A549 (cell line): ENCODE data around the gene RPL26. TPM values are rescaled to one million over a fixed set of nuclear protein-coding genes. Genes with fewer than 3 reads are reported as not detected.
A peak's percentile ranks its signal among the peaks of the same experiment; 100 is the strongest.

Source experiments
- BHLHE40 ChIP-seq: IDR thresholded peaks from 2 replicates; pipeline ENCODE4 v1.6.1; 2012; ENCODE audit warnings: low read depth, low read length, inconsistent platforms
- CBX2 ChIP-seq: fragments of 200-600 bp; sonication (generic); IDR thresholded peaks from 2 replicates; pipeline ENCODE4 v1.6.1; 2016; ENCODE audit warnings: low read depth, mild to moderate bottlenecking, borderline replicate concordance
- CEBPB ChIP-seq, 2 experiments: fragments of >200 bp in 1 of 2; sonication (Bioruptor Twin) in 1 of 2; formaldehyde crosslinking in 1 of 2; IDR thresholded peaks; 2 replicates each; pipeline ENCODE4 v1.6.1; 2012 to 2016
- CHD4 ChIP-seq: fragments of 200-600 bp; sonication (generic); IDR thresholded peaks from 2 replicates; pipeline ENCODE4 v1.6.1; 2016; ENCODE audit warnings: antibody characterized with exemption, mild to moderate bottlenecking, borderline replicate concordance
- EHF ChIP-seq: fragments of 250-450 bp; sonication (Bioruptor Pico); IDR thresholded peaks from 2 replicates; pipeline ENCODE4 v1.5.0; 2020; ENCODE audit warnings: mild to moderate bottlenecking
- EHMT2 ChIP-seq: fragments of 200-600 bp; sonication (generic); IDR thresholded peaks from 2 replicates; pipeline ENCODE4 v1.6.1; 2016; ENCODE audit warnings: antibody characterized with exemption, low read depth, mild to moderate bottlenecking, moderate library complexity
- EP300 ChIP-seq, 2 experiments: fragments of >200 bp; sonication (Bioruptor Twin); formaldehyde crosslinking; IDR thresholded peaks; 2 replicates in 1 of 2; 3 replicates in 1 of 2; pipeline ENCODE4 v1.6.1; 2016 to 2017
- GATA3 ChIP-seq: IDR thresholded peaks from 2 replicates; pipeline ENCODE4 v1.6.1; 2012; ENCODE audit warnings: borderline replicate concordance
- HEYL ChIP-seq: fragments of 250-450 bp; sonication (Bioruptor Pico); IDR thresholded peaks from 2 replicates; pipeline ENCODE4 v1.8.0; 2021; ENCODE audit warnings: mild to moderate bottlenecking, moderate library complexity
- HOXA7 ChIP-seq: fragments of 250-450 bp; sonication (Bioruptor Pico); IDR thresholded peaks from 2 replicates; pipeline ENCODE4 v1.5.0; 2020; ENCODE audit warnings: mild to moderate bottlenecking, moderate library complexity
- JUNB ChIP-seq: fragments of >200 bp; sonication (Bioruptor Twin); formaldehyde crosslinking; IDR thresholded peaks from 2 replicates; pipeline ENCODE4 v1.6.1; 2016
- KDM1A ChIP-seq: fragments of 200-600 bp; sonication (generic); IDR thresholded peaks from 2 replicates; pipeline ENCODE4 v1.6.1; 2016; ENCODE audit warnings: low read depth, mild to moderate bottlenecking
- MYC ChIP-seq: IDR thresholded peaks from 2 replicates; pipeline ENCODE4 v1.6.1; 2012; ENCODE audit warnings: mild to moderate bottlenecking, inconsistent platforms, low read length, improper control_type of control experiment, borderline replicate concordance
- PHF8 ChIP-seq: fragments of 200-600 bp; sonication (generic); IDR thresholded peaks from 2 replicates; pipeline ENCODE4 v1.6.1; 2016; ENCODE audit warnings: low read depth, mild to moderate bottlenecking, antibody characterized with exemption, moderate library complexity, borderline replicate concordance
- POLR2A ChIP-seq: IDR thresholded peaks from 2 replicates; pipeline ENCODE4 v1.6.1; 2012; ENCODE audit warnings: mild to moderate bottlenecking, low read length
- POLR2AphosphoS2 ChIP-seq: conservative IDR thresholded peaks from 2 replicates; pipeline ENCODE4 v1.6.1; 2012; ENCODE audit warnings: low read length, improper control_type of control experiment, inconsistent platforms
- RARB ChIP-seq: fragments of 250-450 bp; sonication (Bioruptor Pico); IDR thresholded peaks from 2 replicates; pipeline ENCODE4 v1.8.0; 2021; ENCODE audit warnings: mild to moderate bottlenecking, moderate library complexity
- RFX5 ChIP-seq: fragments of 450-650 bp; IDR thresholded peaks from 2 replicates; pipeline ENCODE4 v1.7.1; 2014; ENCODE audit warnings: antibody characterized with exemption, mild to moderate bottlenecking, moderate library complexity
- ZNF302 ChIP-seq: fragments of 250-450 bp; sonication (Bioruptor Pico); IDR thresholded peaks from 2 replicates; pipeline ENCODE4 v1.9.0; 2021; ENCODE audit warnings: inconsistent platforms, mild to moderate bottlenecking, moderate library complexity
- polyA plus RNA-seq, 4 experiments: library from polyadenylated mRNA; depleted of rRNA in 3 of 4; stranded (reverse); fragments of >200 nt; fragmentation: RNase III in 1 of 4; extraction: RNeasy Plus Mini Kit Qiagen cat#74134 plus additional on column Dnase treatment in 1 of 4; gene quantifications; 2 replicates in 3 of 4; 3 replicates in 1 of 4; pipeline ENCODE4 v1.2.3, GENCODE V29; 2011 to 2017
- TF ChIP-seq, protein P1 (sequence below): fragments of >200 bp; sonication (Bioruptor Twin); formaldehyde crosslinking; IDR thresholded peaks from 3 replicates; pipeline ENCODE4 v1.5.1; 2016
- TF ChIP-seq, protein P2 (sequence below): fragments of 250-450 bp; sonication (Bioruptor Pico); IDR thresholded peaks from 2 replicates; pipeline ENCODE4 v1.5.0; 2021; ENCODE audit warnings: mild to moderate bottlenecking, moderate library complexity, borderline replicate concordance
- TF ChIP-seq, protein P3 (sequence below): fragments of 200-600 bp; sonication (generic); IDR thresholded peaks from 2 replicates; pipeline ENCODE4 v1.6.1; 2016; ENCODE audit warnings: antibody characterized with exemption, mild to moderate bottlenecking, moderate library complexity

The RPL26 gene
- polyA plus RNA-seq, 2 of the 4 experiments (the other 2 are of a cell fraction) = 5,521 to 7,141 TPM

DNA sequence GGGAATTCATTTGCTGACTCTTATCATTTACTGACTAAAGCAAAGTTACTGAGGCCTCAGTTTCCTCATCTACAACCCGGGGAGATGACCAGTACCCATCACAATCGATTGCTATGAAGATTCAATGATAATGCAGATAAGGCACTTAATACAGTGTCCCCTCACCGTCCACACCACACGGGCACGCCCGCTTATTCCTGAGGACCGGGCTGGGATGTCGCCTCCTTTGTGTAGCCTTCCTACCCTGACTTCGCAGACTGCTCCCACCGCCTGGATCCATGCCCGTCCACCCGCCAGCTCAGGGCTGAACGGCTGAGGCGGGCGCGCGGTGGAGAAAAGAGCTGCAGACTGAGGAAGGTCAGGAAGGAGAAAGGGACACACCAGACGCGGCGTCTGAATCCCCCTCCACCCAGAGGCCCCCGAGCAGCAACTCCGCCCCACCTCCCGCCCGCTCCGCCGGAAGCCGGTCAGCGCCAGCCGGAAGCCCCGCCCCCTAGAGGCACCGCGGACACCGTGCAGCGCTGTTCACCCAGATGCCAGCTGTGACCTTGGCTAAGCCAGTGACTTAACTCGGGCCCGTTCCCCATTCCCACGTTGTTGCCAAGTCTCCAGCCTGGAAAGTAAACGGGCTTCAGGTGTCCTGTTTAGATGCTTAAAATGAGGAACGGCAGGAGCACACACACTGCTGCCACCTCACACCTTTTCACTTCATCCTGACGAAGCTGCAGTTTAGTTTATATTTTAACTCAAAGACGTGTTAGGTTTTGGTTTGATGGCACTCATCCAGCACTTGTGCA lies 6.5 kb downstream of the RPL26 start, which contains the start of gene KRABD2 (continued):
- TF ChIP-seq, protein P1, sequence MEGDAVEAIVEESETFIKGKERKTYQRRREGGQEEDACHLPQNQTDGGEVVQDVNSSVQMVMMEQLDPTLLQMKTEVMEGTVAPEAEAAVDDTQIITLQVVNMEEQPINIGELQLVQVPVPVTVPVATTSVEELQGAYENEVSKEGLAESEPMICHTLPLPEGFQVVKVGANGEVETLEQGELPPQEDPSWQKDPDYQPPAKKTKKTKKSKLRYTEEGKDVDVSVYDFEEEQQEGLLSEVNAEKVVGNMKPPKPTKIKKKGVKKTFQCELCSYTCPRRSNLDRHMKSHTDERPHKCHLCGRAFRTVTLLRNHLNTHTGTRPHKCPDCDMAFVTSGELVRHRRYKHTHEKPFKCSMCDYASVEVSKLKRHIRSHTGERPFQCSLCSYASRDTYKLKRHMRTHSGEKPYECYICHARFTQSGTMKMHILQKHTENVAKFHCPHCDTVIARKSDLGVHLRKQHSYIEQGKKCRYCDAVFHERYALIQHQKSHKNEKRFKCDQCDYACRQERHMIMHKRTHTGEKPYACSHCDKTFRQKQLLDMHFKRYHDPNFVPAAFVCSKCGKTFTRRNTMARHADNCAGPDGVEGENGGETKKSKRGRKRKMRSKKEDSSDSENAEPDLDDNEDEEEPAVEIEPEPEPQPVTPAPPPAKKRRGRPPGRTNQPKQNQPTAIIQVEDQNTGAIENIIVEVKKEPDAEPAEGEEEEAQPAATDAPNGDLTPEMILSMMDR = peak; percentile 38
- TF ChIP-seq RFX5 = no peak
- TF ChIP-seq GATA3 = 0 out of 2 replicates have a peak, but pooled peaks have one; percentile 52
- no peak for TF ChIP-seq CBX2
- TF ChIP-seq, protein P2, sequence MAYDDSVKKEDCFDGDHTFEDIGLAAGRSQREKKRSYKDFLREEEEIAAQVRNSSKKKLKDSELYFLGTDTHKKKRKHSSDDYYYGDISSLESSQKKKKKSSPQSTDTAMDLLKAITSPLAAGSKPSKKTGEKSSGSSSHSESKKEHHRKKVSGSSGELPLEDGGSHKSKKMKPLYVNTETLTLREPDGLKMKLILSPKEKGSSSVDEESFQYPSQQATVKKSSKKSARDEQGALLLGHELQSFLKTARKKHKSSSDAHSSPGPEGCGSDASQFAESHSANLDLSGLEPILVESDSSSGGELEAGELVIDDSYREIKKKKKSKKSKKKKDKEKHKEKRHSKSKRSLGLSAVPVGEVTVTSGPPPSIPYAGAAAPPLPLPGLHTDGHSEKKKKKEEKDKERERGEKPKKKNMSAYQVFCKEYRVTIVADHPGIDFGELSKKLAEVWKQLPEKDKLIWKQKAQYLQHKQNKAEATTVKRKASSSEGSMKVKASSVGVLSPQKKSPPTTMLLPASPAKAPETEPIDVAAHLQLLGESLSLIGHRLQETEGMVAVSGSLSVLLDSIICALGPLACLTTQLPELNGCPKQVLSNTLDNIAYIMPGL (CRISPR knock-in tag) = peak; percentile 83
- TF ChIP-seq KDM1A = no peak
- peak; percentile 93 for TF ChIP-seq POLR2A
- no peak for TF ChIP-seq CHD4
- TF ChIP-seq ZNF302 (CRISPR knock-in tag) = no peak
- TF ChIP-seq JUNB = no peak
- TF ChIP-seq CEBPB (IDR thresholded peaks at IDR 0.05) = no peak
- no peak for TF ChIP-seq HEYL (CRISPR knock-in tag)
- TF ChIP-seq EHMT2 = no peak
- peak; percentile 97 for TF ChIP-seq HOXA7
- no peak for TF ChIP-seq BHLHE40
- peak; percentile 95 for TF ChIP-seq RARB
- peak; percentile 99 for TF ChIP-seq POLR2AphosphoS2
- no peak; the same call in 1 of the 2 replicates for TF ChIP-seq PHF8
- no peak for TF ChIP-seq EP300 (IDR thresholded peaks at IDR 0.05)
- TF ChIP-seq MYC = no peak; the same call in 1 of the 2 replicates
- TF ChIP-seq, protein P3, sequence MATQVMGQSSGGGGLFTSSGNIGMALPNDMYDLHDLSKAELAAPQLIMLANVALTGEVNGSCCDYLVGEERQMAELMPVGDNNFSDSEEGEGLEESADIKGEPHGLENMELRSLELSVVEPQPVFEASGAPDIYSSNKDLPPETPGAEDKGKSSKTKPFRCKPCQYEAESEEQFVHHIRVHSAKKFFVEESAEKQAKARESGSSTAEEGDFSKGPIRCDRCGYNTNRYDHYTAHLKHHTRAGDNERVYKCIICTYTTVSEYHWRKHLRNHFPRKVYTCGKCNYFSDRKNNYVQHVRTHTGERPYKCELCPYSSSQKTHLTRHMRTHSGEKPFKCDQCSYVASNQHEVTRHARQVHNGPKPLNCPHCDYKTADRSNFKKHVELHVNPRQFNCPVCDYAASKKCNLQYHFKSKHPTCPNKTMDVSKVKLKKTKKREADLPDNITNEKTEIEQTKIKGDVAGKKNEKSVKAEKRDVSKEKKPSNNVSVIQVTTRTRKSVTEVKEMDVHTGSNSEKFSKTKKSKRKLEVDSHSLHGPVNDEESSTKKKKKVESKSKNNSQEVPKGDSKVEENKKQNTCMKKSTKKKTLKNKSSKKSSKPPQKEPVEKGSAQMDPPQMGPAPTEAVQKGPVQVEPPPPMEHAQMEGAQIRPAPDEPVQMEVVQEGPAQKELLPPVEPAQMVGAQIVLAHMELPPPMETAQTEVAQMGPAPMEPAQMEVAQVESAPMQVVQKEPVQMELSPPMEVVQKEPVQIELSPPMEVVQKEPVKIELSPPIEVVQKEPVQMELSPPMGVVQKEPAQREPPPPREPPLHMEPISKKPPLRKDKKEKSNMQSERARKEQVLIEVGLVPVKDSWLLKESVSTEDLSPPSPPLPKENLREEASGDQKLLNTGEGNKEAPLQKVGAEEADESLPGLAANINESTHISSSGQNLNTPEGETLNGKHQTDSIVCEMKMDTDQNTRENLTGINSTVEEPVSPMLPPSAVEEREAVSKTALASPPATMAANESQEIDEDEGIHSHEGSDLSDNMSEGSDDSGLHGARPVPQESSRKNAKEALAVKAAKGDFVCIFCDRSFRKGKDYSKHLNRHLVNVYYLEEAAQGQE = peak; percentile 40; the same call in 1 of the 2 replicates
- TF ChIP-seq EHF (CRISPR knock-in tag) = no peak
- TF ChIP-seq, all 56 proteins: peak for 21
